Endothelial cell (in vitro differentiated cells): ENCODE measurements around the gene PCGF6. TPM values are rescaled to one million over a fixed set of nuclear protein-coding genes. Genes with fewer than 3 reads are reported as not detected.

Experiments
- DNase-seq: peaks from one replicate; pipeline ENCODE4 v3.0.0; 2021; ENCODE audit warnings: low spot score
- H3K27ac Mint-ChIP-seq: one replicate; pipeline ENCODE4 v1.8.0; 2021; ENCODE audit warnings: mixed read lengths, inconsistent platforms; ENCODE audit not compliant: unreplicated experiment
- H3K27me3 Mint-ChIP-seq: one replicate; pipeline ENCODE4 v1.8.0; 2021; ENCODE audit warnings: mild to moderate bottlenecking, moderate library complexity, mixed read lengths, inconsistent platforms; ENCODE audit not compliant: unreplicated experiment
- H3K36me3 Mint-ChIP-seq: one replicate; pipeline ENCODE4 v1.8.0; 2021; ENCODE audit warnings: mild to moderate bottlenecking, low read depth, mixed read lengths, inconsistent platforms; ENCODE audit not compliant: unreplicated experiment
- H3K4me1 Mint-ChIP-seq: one replicate; pipeline ENCODE4 v1.8.0; 2021; ENCODE audit warnings: mild to moderate bottlenecking, mixed read lengths, inconsistent platforms; ENCODE audit not compliant: unreplicated experiment
- H3K4me3 Mint-ChIP-seq: one replicate; pipeline ENCODE4 v1.8.0; 2021; ENCODE audit warnings: mild to moderate bottlenecking, mixed read lengths, inconsistent platforms; ENCODE audit not compliant: unreplicated experiment
- H3K9me3 Mint-ChIP-seq: one replicate; pipeline ENCODE4 v1.8.0; 2021; ENCODE audit warnings: mixed read lengths, inconsistent platforms; ENCODE audit not compliant: unreplicated experiment
- CTCF ChIP-seq: fragments of 200-600 bp; sonication (generic); IDR thresholded peaks from one replicate; pipeline ENCODE4 v1.5.0; 2021; ENCODE audit warnings: antibody characterized with exemption; ENCODE audit not compliant: unreplicated experiment
- long read RNA-seq: library from polyadenylated mRNA; unstranded; transcript quantifications from one replicate; pipeline ENCODE4 v2.0.0, GENCODE V29; 2020; ENCODE audit not compliant: unreplicated experiment
- total RNA-seq: library from RNA; stranded (reverse); fragmentation: NEBNext Ultra II Directional; extraction: Animal tissue kit (Norgen Biotek cat#: 25700); gene quantifications from one replicate; pipeline ENCODE4 v1.2.1, GENCODE V29; 2021; ENCODE audit not compliant: unreplicated experiment

Gene PCGF6, protein sequence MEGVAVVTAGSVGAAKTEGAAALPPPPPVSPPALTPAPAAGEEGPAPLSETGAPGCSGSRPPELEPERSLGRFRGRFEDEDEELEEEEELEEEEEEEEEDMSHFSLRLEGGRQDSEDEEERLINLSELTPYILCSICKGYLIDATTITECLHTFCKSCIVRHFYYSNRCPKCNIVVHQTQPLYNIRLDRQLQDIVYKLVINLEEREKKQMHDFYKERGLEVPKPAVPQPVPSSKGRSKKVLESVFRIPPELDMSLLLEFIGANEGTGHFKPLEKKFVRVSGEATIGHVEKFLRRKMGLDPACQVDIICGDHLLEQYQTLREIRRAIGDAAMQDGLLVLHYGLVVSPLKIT
- total RNA-seq: 9.4 TPM
- long read RNA-seq, partial matches to known transcripts: 0 of 5 reads
- long read RNA-seq, other reads (novel, unspliced or antisense): 1 of 5 reads

DNA sequence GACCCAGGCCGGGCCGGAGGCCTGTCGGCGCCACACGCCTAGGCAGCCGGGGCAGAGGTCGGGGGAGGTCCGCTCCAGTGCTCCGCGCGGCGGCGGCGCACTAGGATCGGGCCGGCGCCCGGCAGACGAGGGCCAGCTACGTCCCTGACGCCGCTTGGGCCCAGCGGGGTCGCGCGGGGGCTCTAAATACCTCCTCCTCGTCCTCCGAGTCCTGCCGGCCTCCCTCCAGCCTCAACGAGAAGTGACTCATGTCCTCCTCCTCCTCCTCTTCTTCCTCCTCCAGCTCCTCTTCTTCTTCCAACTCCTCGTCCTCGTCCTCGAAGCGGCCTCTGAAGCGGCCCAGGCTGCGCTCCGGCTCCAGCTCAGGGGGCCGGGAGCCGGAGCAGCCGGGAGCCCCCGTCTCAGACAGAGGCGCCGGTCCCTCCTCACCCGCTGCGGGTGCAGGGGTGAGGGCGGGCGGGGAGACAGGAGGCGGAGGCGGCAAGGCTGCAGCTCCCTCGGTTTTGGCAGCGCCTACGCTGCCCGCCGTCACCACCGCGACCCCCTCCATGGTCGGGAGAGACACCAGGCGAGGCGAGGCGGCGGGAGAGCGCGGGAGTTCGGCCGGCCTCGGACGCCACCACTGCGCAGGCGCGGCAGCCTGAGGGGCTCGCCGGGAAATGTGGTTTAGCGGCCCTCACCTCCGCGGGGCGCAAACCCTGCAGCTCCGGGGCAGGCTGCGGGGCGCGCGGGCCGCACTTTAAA lies at the start of gene PCGF6:
Gene PCGF6 (minus strand): TSS at position 624 of the 744 bp plus-strand sequence. CDS start 74 bp downstream, at position 550.
- no peaks in the 10 kb centered on the region for H3K9me3 Mint-ChIP-seq
- H3K36me3 Mint-ChIP-seq: peaks cover 3% of the 10 kb centered on the region
- no peaks in the 10 kb centered on the region for H3K27me3 Mint-ChIP-seq
- H3K4me3 Mint-ChIP-seq: peak within 1 kb of the TSS; percentile 93
- TF ChIP-seq CTCF: no peak
- peak; percentile 91 for DNase-seq
- H3K4me1 Mint-ChIP-seq: peaks cover 2% of the 10 kb centered on the region
- no peak within 1 kb of the TSS for H3K27ac Mint-ChIP-seq

DNA sequence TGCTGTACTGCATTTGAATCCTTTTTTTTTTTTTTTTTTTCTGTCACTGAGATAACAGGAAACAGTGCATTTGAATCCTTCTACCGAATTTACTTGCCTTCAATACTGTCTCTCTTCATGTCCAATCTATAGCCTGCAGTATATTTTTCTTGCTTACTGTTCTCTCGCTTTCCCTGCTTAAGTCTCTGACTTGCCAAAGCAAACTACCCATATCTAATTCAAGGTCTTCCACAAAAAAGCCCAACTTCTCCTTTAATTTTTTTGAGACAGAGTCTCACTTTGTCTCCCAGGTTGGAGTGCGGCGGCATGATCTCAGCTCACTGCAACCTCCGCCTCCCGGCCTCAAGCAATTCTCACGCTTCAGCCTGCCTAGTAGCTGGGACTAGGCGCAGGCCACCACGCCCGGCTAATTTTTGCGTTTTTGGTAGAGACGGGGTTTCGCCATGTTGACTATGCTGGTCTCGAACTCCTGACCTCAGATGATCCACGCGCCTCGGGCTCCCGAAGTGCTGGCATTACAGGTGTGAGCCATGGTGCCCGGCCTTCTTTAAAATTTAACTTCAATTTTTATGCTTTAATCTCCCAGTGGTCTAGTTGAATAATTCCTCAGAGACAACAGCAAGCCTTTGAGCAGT lies 46.4 kb upstream of the PCGF6 start:
- H3K9me3 Mint-ChIP-seq: no peaks in the 10 kb centered on the region
- no peak for TF ChIP-seq CTCF
- peaks cover 19% of the 10 kb centered on the region for H3K36me3 Mint-ChIP-seq
- peak overlapping the region; percentile 98 for H3K4me3 Mint-ChIP-seq
- DNase-seq: no peak
- H3K27ac Mint-ChIP-seq: peak overlapping the region; percentile 87
- peaks cover 32% of the 10 kb centered on the region for H3K4me1 Mint-ChIP-seq
- H3K27me3 Mint-ChIP-seq: peaks cover 5% of the 10 kb centered on the region

DNA sequence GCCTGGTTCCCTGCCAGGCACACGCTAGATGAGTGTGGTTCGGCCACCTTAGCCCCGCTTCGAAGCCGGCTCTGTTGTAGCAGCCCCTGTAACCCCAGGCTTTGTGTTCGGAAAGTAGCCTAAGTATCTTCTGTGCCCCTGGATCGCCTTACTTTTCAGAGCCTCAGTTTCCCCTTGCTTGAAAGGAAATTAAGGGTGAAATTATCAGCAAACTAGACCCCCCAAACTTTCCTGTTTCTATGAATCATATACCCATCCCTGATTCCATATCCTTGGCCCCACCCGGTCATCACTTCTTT lies 45.8 kb upstream of the PCGF6 start:
- peak overlapping the region; percentile 98 for H3K4me3 Mint-ChIP-seq
- H3K4me1 Mint-ChIP-seq: peaks cover 32% of the 10 kb centered on the region
- TF ChIP-seq CTCF: no peak
- H3K9me3 Mint-ChIP-seq: no peaks in the 10 kb centered on the region
- H3K27me3 Mint-ChIP-seq: peaks cover 5% of the 10 kb centered on the region
- H3K27ac Mint-ChIP-seq: peak overlapping the region; percentile 87
- DNase-seq: no peak
- H3K36me3 Mint-ChIP-seq: peaks cover 19% of the 10 kb centered on the region

- peak; percentile 91 for DNase-seq
- peaks cover 20% of the 10 kb centered on the region for H3K36me3 Mint-ChIP-seq
- H3K9me3 Mint-ChIP-seq: no peaks in the 10 kb centered on the region
- peak within 1 kb of the TSS; percentile 98 for H3K4me3 Mint-ChIP-seq
- peaks cover 32% of the 10 kb centered on the region for H3K4me1 Mint-ChIP-seq
- no peak for TF ChIP-seq CTCF
- H3K27ac Mint-ChIP-seq: peak within 1 kb of the TSS; percentile 87
- H3K27me3 Mint-ChIP-seq: peaks cover 5% of the 10 kb centered on the region
Measured at GRCh38 chr10:103396067-103396788, 45.3 kb upstream of the PCGF6 start, which contains the start of the genes ATP5MK and PDCD11. ATP5MK (minus strand) TSS chr10:103396475; CDS start chr10:103392457, 4,018 bp downstream. PDCD11 (plus strand) TSS chr10:103396626; CDS start chr10:103398427, 1,801 bp downstream.
